Measurements from ENCODE around the gene ADORA3. TPM values are rescaled to one million over a fixed set of nuclear protein-coding genes. Genes with fewer than 3 reads are reported as not detected.

ADORA3 gene
- total RNA-seq, 2 donors from 2014 or later: 1.6 to 3.6 TPM

GRCh38 chr1:111476214-111476613 lies 27.2 kb downstream of the ADORA3 start:
- intact Hi-C loops (cut with DNase I): no loop called here
- Histone ChIP-seq H3K4me1 (no peaks in the 10 kb centered on the region), H3K9me3 (no peaks in the 10 kb centered on the region), H3K36me3 (replicated peaks in 1 of 2; ENCODE audit: insufficient read depth in 1 of 2, low read depth in 2 of 2) (no peaks in the 10 kb centered on the region), H3K4me3 (no peak overlapping the region), H3K27ac (peak overlapping the region in 1 of 4 donors; percentile 21), H3K27me3 (no peaks in the 10 kb centered on the region)
- ATAC-seq (no peak), DNase-seq (no peak)
- TF ChIP-seq POLR2A (IDR thresholded peaks at IDR 0.05): no peak
- TF ChIP-seq CTCF (IDR thresholded peaks at IDR 0.05): no peak

DNA sequence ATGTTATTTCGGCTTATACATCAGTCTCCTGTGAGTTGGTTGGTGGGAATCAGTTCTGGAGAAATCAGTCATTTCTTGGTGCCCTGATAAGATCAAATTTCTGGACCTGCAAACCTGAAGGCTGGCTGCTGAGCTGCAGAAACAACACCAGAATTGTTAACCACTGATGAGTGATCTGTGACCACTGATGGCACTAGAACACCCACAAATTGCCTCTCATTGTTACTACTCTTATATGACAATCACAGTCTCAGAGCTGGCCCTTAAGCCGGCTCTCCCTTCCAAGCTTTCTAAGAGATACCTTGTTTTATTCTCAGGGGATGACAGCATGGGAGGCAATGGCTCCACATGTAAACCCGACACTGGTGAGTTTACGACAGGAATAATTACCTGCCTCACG lies 27.7 kb downstream of the ADORA3 start:
- intact Hi-C loops (cut with DNase I): no loop called here
- 89 to 91% methylated on average over 5 of the region's 5 CpGs for WGBS, 2 donors
- Histone ChIP-seq H3K27me3 (no peaks in the 10 kb centered on the region), H3K27ac (no peak overlapping the region), H3K36me3 (replicated peaks in 1 of 2; ENCODE audit: insufficient read depth in 1 of 2, low read depth in 2 of 2) (no peaks in the 10 kb centered on the region), H3K9me3 (no peaks in the 10 kb centered on the region), H3K4me1 (no peaks in the 10 kb centered on the region), H3K4me3 (no peak overlapping the region)
- DNase-seq: no peak
- no peak for ATAC-seq
- no peak for TF ChIP-seq POLR2A (IDR thresholded peaks at IDR 0.05)
- no peak for TF ChIP-seq CTCF (IDR thresholded peaks at IDR 0.05)

- Histone ChIP-seq H3K4me3 (no peak overlapping the region), H3K9me3 (no peaks in the 10 kb centered on the region), H3K27me3 (no peaks in the 10 kb centered on the region), H3K27ac (peak overlapping the region in 1 of 4 donors; percentile 57), H3K36me3 (replicated peaks in 1 of 2; ENCODE audit: insufficient read depth in 1 of 2, low read depth in 2 of 2) (no peaks in the 10 kb centered on the region), H3K4me1 (no peaks in the 10 kb centered on the region)
- intact Hi-C loops (cut with DNase I): no loop called here
- TF ChIP-seq CTCF (IDR thresholded peaks at IDR 0.05): no peak
- no peak for TF ChIP-seq POLR2A (IDR thresholded peaks at IDR 0.05)
- WGBS, 2 donors: 69 to 79% methylated on average over 4 of the region's 4 CpGs
- ATAC-seq (no peak), DNase-seq (no peak)
These were observed 28.9 kb downstream of the ADORA3 start for GRCh38 chr1:111474521-111474920.

DNA sequence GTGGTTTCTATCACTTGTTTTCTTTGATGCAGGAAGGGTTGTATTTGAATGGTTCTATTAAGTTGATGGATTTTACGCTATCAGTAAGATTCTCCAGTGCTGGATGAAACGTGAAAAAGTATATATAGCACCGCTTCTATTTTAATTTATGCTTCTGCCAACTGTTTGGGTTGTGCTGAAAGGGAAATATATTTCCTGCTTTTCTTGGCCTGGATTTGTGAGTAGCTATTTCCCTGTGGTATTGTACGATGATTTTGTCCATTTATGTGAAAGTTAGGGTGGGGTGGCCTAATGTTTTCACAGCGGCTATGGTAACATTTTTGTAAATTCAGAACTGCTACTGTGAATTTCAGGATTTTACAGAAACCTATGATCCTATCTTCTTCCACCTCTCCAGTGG lies 29.3 kb downstream of the ADORA3 start:
- no peak for DNase-seq
- no peaks in the 10 kb centered on the region for H3K9me3 ChIP-seq
- no peaks in the 10 kb centered on the region for H3K4me1 ChIP-seq
- ATAC-seq: no peak
- TF ChIP-seq POLR2A (IDR thresholded peaks at IDR 0.05): peak in 1 of 3 donors; percentile 2
- TF ChIP-seq CTCF (IDR thresholded peaks at IDR 0.05): no peak
- intact Hi-C loops (cut with DNase I): no loop called here
- H3K4me3 ChIP-seq: no peak overlapping the region
- WGBS, 2 donors: 61 to 85% methylated on average over 5 of the region's 5 CpGs
- H3K27me3 ChIP-seq: no peaks in the 10 kb centered on the region
- no peaks in the 10 kb centered on the region for H3K36me3 ChIP-seq (replicated peaks in 1 of 2; ENCODE audit: insufficient read depth in 1 of 2, low read depth in 2 of 2)
- peak overlapping the region in 2 of 4 donors; percentile 3 to 57 for H3K27ac ChIP-seq

DNA sequence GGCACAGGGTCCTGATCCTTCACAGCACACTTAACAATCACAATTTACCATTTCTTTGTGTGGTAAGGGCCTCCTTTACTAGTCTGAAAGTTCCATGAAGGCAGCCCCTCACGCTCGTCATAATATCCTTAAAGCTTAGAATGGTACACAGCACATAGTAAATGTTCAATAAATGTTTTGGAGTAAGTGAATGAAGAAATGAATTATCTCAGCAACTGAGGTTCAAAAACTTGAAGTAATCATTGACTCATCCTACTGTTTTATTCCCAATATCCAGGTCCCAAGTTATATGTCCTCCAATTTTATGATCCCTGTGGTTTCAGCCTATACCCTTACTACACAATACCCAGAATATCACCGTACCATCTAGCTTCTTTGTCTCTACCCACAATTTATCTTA lies 31.9 kb downstream of the ADORA3 start:
- H3K4me3 ChIP-seq: no peak overlapping the region
- no peak for TF ChIP-seq CTCF (IDR thresholded peaks at IDR 0.05)
- TF ChIP-seq POLR2A (IDR thresholded peaks at IDR 0.05): no peak
- ATAC-seq (no peak), DNase-seq (no peak)
- H3K27me3 ChIP-seq: no peaks in the 10 kb centered on the region
- peak overlapping the region in 1 of 4 donors; percentile 21 for H3K27ac ChIP-seq
- intact Hi-C loops (cut with DNase I): no loop called here
- WGBS, 2 donors: 87 to 97% methylated on average over 3 of the region's 3 CpGs
- H3K4me1 ChIP-seq: peaks cover 8% of the 10 kb centered on the region
- H3K9me3 ChIP-seq: no peaks in the 10 kb centered on the region
- H3K36me3 ChIP-seq (replicated peaks in 1 of 2; ENCODE audit: insufficient read depth in 1 of 2, low read depth in 2 of 2): no peaks in the 10 kb centered on the region
